Measurements from ENCODE around the gene PRX. TPM values are rescaled to one million over a fixed set of nuclear protein-coding genes. Genes with fewer than 3 reads are reported as not detected.
A peak's percentile ranks its signal among the peaks of the same experiment; 100 is the strongest.

PRX gene
- total RNA-seq, 1 donor from 2014 or later: 3.3 TPM

GRCh38 chr19:40395956-40396355 is 17.2 kb downstream of the PRX start:
- Histone ChIP-seq H3K27me3 (ENCODE audit: low read depth) (no peaks in the 10 kb centered on the region), H3K27ac (replicated peaks) (no peak overlapping the region), H3K4me1 (peaks cover 3% of the 10 kb centered on the region), H3K4me3 (no peak overlapping the region), H3K9me3 (replicated peaks) (no peaks in the 10 kb centered on the region), H3K36me3 (no peaks in the 10 kb centered on the region)
- TF ChIP-seq, protein P1, sequence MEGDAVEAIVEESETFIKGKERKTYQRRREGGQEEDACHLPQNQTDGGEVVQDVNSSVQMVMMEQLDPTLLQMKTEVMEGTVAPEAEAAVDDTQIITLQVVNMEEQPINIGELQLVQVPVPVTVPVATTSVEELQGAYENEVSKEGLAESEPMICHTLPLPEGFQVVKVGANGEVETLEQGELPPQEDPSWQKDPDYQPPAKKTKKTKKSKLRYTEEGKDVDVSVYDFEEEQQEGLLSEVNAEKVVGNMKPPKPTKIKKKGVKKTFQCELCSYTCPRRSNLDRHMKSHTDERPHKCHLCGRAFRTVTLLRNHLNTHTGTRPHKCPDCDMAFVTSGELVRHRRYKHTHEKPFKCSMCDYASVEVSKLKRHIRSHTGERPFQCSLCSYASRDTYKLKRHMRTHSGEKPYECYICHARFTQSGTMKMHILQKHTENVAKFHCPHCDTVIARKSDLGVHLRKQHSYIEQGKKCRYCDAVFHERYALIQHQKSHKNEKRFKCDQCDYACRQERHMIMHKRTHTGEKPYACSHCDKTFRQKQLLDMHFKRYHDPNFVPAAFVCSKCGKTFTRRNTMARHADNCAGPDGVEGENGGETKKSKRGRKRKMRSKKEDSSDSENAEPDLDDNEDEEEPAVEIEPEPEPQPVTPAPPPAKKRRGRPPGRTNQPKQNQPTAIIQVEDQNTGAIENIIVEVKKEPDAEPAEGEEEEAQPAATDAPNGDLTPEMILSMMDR (IDR thresholded peaks at IDR 0.05; ENCODE audit: borderline replicate concordance): no peak
- intact Hi-C loops (cut with micrococcal nuclease): no loop called here
- no peak for DNase-seq

- TF ChIP-seq, protein P1 (IDR thresholded peaks at IDR 0.05; ENCODE audit: borderline replicate concordance): no peak
- Histone ChIP-seq H3K27ac (replicated peaks) (no peak overlapping the region), H3K36me3 (no peaks in the 10 kb centered on the region), H3K4me1 (peaks cover 3% of the 10 kb centered on the region), H3K27me3 (ENCODE audit: low read depth) (no peaks in the 10 kb centered on the region), H3K4me3 (no peak overlapping the region), H3K9me3 (replicated peaks) (no peaks in the 10 kb centered on the region)
- DNase-seq: no peak
- intact Hi-C loops (cut with micrococcal nuclease): no loop called here
Observed at GRCh38 chr19:40394816-40395210, 18.4 kb downstream of the PRX start.

GRCh38 chr19:40393894-40394815 is 19.0 kb downstream of the PRX start:
- DNase-seq: no peak
- Histone ChIP-seq H3K4me3 (no peak overlapping the region), H3K36me3 (no peaks in the 10 kb centered on the region), H3K4me1 (peaks cover 3% of the 10 kb centered on the region), H3K9me3 (replicated peaks) (no peaks in the 10 kb centered on the region), H3K27me3 (ENCODE audit: low read depth) (no peaks in the 10 kb centered on the region), H3K27ac (replicated peaks) (no peak overlapping the region)
- TF ChIP-seq, protein P1 (IDR thresholded peaks at IDR 0.05; ENCODE audit: borderline replicate concordance): no peak
- intact Hi-C loops (cut with micrococcal nuclease): no loop called here

GRCh38 chr19:40392894-40393517 is 20.2 kb downstream of the PRX start:
- no peak overlapping the region for H3K4me3 ChIP-seq
- no peaks in the 10 kb centered on the region for H3K9me3 ChIP-seq (replicated peaks)
- H3K4me1 ChIP-seq: peaks cover 3% of the 10 kb centered on the region
- TF ChIP-seq, protein P1 (IDR thresholded peaks at IDR 0.05; ENCODE audit: borderline replicate concordance): peak; percentile 46
- no peaks in the 10 kb centered on the region for H3K36me3 ChIP-seq
- H3K27ac ChIP-seq (replicated peaks): no peak overlapping the region
- no peaks in the 10 kb centered on the region for H3K27me3 ChIP-seq (ENCODE audit: low read depth)
- DNase-seq: no peak
- intact Hi-C loops (cut with micrococcal nuclease): no loop called here

- TF ChIP-seq, protein P1 (IDR thresholded peaks at IDR 0.05; ENCODE audit: borderline replicate concordance): no peak
- DNase-seq: no peak
- Histone ChIP-seq H3K27me3 (ENCODE audit: low read depth) (no peaks in the 10 kb centered on the region), H3K27ac (replicated peaks) (no peak overlapping the region), H3K4me1 (peaks cover 3% of the 10 kb centered on the region), H3K4me3 (no peak overlapping the region), H3K9me3 (replicated peaks) (no peaks in the 10 kb centered on the region), H3K36me3 (no peaks in the 10 kb centered on the region)
- intact Hi-C loops (cut with micrococcal nuclease): no loop called here
Observed at GRCh38 chr19:40392123-40392522, 21.1 kb downstream of the PRX start.
